Measurements from ENCODE around the gene ILF3.

Gene ILF3

DNA sequence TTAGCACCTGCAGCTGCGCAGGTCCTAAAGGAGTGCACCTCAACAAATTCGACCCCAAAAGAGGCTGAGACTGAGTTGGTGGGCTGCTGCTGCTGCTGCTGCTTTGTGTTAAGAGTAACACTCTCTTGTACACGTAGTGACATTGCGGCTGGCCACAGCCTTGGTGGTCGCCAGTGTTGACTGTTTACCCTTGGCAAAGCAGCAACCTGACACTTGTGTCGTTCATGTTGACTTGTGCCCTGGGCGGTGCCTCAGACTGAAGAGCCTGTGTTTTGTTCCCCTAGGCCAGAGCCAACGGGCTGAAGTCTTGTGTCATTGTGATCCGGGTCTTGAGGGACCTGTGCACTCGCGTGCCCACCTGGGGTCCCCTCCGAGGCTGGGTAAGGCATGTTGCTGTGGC is 24.7 kb downstream of the ILF3 start:
- no peak for DNase-seq

DNA sequence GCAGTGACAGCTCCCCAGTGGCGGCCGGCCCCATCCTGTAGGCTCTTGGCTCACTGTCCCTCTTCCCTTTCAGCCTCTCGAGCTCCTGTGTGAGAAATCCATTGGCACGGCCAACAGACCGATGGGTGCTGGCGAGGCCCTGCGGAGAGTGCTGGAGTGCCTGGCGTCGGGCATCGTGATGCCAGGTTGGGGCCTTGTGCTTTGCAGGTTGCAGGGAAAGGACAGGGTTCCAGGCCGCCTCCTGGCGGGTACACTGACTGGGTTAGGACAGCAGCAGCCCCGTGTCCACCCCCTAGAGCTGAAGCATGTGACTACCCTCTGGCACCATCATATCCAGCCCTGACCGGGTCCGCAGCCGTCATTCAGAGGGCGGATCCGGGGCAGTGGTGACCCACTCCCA is 25.6 kb downstream of the ILF3 start:
- DNase-seq, result no peak

DNA sequence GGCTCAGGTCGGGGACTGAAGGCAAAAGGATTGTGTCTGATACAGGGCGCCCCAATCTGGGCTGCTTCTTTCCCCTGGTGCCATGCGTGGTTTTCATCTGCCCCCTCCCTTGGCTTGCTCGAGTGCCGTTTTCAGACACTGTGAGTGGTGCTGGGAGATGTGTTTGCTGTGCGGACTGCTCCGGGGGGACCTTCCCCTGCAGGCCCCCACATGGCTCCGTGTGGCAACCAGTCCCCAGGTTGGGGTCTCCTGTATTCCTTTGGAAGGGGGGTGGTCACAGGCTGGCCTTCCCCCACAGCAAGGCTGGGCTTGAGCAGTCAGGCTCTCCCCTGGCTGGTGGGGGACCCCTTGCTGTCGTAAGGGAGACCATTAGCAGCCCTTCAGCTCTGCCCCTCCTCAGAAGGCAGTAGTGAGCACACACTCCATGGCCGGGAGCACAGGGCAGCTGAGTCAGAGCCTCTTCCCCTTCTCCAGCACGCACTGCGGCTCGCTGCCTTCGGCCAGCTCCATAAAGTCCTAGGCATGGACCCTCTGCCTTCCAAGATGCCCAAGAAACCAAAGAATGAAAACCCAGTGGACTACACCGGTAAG is 26.5 kb downstream of the ILF3 start:
- DNase-seq, result no peak

DNA sequence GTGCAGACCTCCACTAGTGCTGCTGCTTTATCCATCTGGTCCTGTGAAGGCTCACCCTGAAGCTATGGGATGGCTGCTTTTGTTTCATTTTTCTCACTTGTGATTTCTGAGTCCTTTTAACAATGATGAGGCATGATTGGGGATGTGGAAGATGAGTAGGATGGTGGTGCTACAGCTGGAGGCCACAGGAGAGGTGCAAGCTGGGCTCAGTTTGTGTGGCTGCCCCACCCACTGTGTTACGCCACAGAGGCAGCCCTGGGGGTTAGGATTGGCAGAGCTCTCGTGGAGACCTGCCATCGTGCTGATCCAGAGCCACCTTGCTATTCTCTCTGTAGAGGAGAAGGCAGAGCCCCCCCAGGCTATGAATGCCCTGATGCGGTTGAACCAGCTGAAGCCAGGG is 27.5 kb downstream of the ILF3 start:
- DNase-seq, result no peak

- no peak for DNase-seq
Observed at GRCh38 chr19:10682397-10683063, 28.4 kb downstream of the ILF3 start.

DNA sequence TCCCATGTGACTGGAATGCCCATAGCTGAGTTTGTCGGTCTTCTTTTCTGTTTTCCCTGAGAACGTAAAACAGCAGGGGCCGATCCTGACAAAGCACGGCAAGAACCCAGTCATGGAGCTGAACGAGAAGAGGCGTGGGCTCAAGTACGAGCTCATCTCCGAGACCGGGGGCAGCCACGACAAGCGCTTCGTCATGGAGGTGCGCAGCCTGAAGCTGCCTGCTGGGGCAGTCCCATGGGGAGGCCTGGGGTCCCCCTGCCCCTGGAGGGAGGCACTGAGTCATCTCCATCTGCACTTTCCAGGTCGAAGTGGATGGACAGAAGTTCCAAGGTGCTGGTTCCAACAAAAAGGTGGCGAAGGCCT is 28.9 kb downstream of the ILF3 start:
- DNase-seq, result no peak

DNA sequence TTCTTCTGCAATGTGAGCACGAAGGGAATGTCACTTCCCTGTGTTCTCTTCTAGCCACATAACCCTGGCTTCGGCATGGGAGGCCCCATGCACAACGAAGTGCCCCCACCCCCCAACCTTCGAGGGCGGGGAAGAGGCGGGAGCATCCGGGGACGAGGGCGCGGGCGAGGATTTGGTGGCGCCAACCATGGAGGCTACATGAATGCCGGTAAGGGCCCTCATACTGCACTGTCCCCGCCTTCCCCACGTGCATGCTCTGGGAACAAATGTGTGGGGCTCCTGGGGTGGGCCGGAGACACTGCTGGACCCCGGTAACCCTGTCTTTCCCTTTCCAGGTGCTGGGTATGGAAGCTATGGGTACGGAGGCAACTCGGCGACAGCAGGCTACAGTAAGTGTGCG is 29.4 kb downstream of the ILF3 start:
- no peak for DNase-seq

GRCh38 chr19:10685210-10685609 is 31.1 kb downstream of the ILF3 start:
- no peak for DNase-seq

DNA sequence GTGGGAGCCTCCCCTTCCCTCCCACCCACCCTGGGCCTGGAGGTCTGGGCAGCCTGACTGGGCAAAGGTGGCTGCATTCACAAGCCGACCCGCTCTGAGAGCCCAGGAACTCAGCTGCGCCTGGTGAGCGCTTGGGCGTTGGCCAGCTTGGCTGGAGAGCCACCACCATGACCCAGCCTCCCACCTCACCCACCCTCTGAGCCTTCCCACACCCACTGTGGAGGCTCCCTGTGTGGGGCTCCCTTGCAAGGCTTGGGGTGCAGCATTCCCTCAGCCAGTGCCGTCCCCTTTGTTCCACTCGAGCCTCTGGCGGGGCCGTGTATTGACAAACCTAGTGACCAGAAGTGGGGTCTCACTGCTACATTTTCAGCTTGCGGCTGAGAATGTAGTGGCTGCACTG is 32.0 kb downstream of the ILF3 start:
- no peak for DNase-seq

DNA sequence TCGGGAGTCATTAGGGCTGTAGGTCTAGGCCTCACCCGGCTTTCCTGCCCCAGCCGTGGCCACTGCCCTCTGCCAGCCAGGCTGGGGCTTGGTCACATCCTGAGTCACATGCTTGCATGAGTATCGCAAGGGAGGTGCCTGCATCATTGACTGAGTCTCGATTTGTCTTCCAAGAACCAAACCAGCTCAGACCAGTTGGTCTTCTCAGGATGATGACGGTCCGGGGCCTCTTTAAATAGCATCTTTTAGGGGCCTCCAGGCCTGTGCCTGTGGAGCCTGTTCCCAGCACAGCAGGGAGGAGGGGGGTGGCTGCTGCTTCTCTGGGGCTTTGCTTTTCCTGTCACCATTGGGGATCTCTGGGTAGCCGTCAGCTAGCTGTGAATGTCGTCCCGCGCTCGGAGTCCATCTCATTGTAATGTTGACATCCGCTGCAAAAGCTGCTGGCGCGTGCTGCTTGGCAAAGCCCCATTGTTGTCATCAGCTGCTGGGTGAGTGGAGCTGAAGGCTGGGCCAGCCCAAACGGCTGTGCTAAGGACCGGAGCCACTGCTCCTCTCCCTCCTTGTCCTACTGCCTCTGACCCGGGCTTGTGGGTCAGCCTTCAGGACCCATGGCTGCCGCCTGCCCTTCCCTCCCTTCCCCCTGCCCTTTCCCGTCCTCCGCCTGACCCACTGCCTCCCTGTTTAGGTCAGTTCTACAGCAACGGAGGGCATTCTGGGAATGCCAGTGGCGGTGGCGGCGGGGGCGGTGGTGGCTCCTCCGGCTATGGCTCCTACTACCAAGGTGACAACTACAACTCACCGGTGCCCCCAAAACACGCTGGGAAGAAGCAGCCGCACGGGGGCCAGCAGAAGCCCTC is 32.7 kb downstream of the ILF3 start:
- no peak for DNase-seq

GRCh38 chr19:10687518-10688288 is 33.6 kb downstream of the ILF3 start:
- no peak for DNase-seq

- DNase-seq, result no peak
Observed at GRCh38 chr19:10688545-10689280, 34.6 kb downstream of the ILF3 start.

GRCh38 chr19:10690341-10690781 is 36.2 kb downstream of the ILF3 start:
- no peak for DNase-seq

- DNase-seq, result no peak
Observed at GRCh38 chr19:10691178-10691881, 37.2 kb downstream of the ILF3 start.

DNA sequence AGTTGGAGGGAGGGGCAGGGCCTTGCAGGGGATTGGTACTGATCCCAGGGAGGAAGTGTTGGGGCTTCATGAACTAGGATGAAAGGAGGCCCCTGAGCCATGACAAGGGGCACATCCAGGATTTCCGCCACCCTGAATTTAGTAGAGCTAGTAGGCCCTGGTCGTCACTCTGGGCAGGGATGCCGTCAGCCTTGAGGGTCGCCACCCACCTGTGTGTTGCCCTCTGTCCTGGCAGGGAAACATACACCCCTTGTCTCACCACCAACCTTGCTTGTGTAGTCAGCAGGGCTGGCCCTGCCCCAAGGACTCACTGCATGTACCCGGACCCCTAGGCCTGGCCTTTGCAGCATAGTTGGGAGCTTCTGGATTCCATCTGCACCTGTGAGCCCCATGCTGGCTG is 37.7 kb downstream of the ILF3 start:
- no peak for DNase-seq

DNA sequence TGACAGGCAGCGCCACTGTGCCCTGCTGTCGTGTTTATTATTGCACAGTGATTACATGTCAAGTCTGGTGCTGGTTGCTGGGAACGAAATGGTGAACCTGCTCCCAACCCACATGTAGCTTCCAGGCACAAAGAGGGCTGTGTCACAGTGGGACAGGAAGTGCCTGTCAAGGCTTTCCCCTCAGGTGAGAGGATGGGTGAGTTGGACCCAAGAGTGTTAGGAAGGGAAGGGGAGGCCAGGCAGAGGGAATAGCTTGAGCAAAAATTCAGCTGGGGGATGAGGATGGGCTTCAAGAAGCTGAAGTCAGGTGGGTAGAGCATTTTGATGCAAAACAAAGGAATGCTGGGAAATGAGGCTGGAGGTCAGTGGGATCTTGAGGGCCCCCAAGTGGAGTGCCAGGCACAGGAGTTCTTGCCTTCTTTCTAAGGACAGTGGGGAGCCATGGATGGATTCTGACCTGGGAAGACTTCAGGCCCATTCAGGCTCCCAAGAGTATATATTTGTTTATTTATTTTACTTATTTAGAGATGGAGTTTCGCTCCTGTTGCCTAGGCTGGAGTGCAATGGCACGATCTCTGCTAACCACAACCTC is 38.6 kb downstream of the ILF3 start:
- peak; percentile 42 for DNase-seq

GRCh38 chr19:10694706-10695307 is 40.7 kb downstream of the ILF3 start:
- peak; percentile 49 for DNase-seq

DNA sequence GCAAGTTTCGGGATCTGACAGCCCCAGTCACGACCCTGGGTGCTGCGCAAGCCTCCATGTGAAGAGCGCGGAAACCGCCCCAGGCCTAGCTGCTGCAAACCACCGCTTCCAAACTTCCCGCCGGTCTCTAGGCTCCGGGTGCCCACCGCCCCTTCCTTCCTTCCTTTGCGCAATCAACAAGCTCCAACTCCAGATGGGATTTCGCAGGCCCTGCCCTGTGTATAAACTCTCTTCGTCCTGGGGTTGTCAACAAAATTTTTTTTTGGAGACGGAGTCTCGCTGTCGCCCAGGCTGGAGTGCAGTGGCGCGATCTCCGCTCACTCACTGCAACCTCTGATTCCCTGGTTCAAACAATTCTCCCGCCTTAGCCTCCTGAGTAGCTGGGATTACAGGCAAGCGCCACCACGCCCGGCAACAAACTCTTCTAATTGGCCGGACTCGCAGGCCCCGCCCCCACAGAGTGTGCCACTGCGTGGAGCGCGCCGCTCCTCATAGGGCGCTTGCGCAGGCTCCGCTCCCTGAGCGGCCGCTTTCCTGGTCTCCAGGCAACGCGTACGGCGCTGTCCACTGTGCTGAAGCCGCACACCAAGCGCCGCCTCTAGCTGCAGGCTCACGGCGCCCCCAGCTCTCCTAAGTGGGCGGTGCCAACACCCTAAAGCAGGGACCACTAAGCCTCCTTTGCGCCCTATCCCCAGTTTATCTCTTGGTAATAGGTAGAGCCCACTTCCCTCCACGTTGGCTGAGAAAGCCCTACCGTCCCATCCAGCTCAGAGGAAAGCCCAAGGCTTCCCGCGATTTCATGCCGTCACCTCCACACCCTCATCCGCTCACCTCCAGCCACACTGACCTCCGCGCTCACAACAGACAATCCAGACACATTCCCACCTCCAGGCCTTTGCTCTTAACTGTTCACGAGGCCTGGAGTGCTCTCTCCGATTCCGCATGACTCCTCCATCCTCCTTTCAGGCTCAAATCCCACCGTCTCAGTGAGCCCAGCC is 41.6 kb downstream of the ILF3 start:
- peak; percentile 98 for DNase-seq

GRCh38 chr19:10699650-10700335 is 45.6 kb downstream of the ILF3 start:
- peak; percentile 81 for DNase-seq

All from NCI-H82 (cell line).